ENCODE results near the gene ADGRL3. TPM values are rescaled to one million over a fixed set of nuclear protein-coding genes. Genes with fewer than 3 reads are reported as not detected.

ADGRL3 gene
- total RNA-seq, 4 donors from 2014 or later = 0.67 to 4.6 (median 1.6) TPM

GRCh38 chr4:61427099-61427817 is 227.1 kb downstream of the ADGRL3 start:
- intact Hi-C loops (cut with DNase I) = no loop called here
- no peak overlapping the region for H3K4me3 ChIP-seq (replicated peaks in 1 of 3)
- TF ChIP-seq CTCF (IDR thresholded peaks at IDR 0.05) (no peak), POLR2A (IDR thresholded peaks at IDR 0.05) (no peak)
- WGBS, 2 donors = 91 to 92% methylated on average over 11 of the region's 11 CpGs
- H3K36me3 ChIP-seq = no peaks in the 10 kb centered on the region
- H3K27me3 ChIP-seq = no peaks in the 10 kb centered on the region
- DNase-seq = no peak
- no peaks in the 10 kb centered on the region for H3K4me1 ChIP-seq
- H3K9me3 ChIP-seq = no peaks in the 10 kb centered on the region
- no peak overlapping the region for H3K27ac ChIP-seq

GRCh38 chr4:61427818-61428495 is 227.8 kb downstream of the ADGRL3 start:
- WGBS, 2 donors = 86 to 89% methylated on average over 12 of the region's 12 CpGs
- no peaks in the 10 kb centered on the region for H3K9me3 ChIP-seq
- no peak overlapping the region for H3K27ac ChIP-seq
- TF ChIP-seq CTCF (IDR thresholded peaks at IDR 0.05) (no peak), POLR2A (IDR thresholded peaks at IDR 0.05) (no peak)
- no peaks in the 10 kb centered on the region for H3K4me1 ChIP-seq
- intact Hi-C loops (cut with DNase I) = no loop called here
- no peak for DNase-seq
- H3K4me3 ChIP-seq (replicated peaks in 1 of 3) = no peak overlapping the region
- H3K27me3 ChIP-seq = no peaks in the 10 kb centered on the region
- H3K36me3 ChIP-seq = no peaks in the 10 kb centered on the region

GRCh38 chr4:61428950-61429349 is 228.8 kb downstream of the ADGRL3 start:
- H3K27ac ChIP-seq = no peak overlapping the region
- H3K4me3 ChIP-seq (replicated peaks in 1 of 3) = no peak overlapping the region
- intact Hi-C loops (cut with DNase I) = no loop called here
- no peaks in the 10 kb centered on the region for H3K9me3 ChIP-seq
- no peak for TF ChIP-seq CTCF (IDR thresholded peaks at IDR 0.05)
- no peak for TF ChIP-seq POLR2A (IDR thresholded peaks at IDR 0.05)
- H3K4me1 ChIP-seq = no peaks in the 10 kb centered on the region
- H3K36me3 ChIP-seq = no peaks in the 10 kb centered on the region
- no peaks in the 10 kb centered on the region for H3K27me3 ChIP-seq
- DNase-seq = no peak

- WGBS, 2 donors = 88 to 94% methylated on average over 5 of the region's 5 CpGs
- TF ChIP-seq CTCF (IDR thresholded peaks at IDR 0.05) = no peak
- TF ChIP-seq POLR2A (IDR thresholded peaks at IDR 0.05) = no peak
- Histone ChIP-seq H3K36me3 (no peaks in the 10 kb centered on the region), H3K4me3 (replicated peaks in 1 of 3) (no peak overlapping the region), H3K9me3 (no peaks in the 10 kb centered on the region), H3K27me3 (no peaks in the 10 kb centered on the region), H3K27ac (no peak overlapping the region), H3K4me1 (no peaks in the 10 kb centered on the region)
- intact Hi-C loops (cut with DNase I) = no loop called here
- no peak for DNase-seq
Measured at GRCh38 chr4:61431131-61431530, 231.0 kb downstream of the ADGRL3 start.

- no peaks in the 10 kb centered on the region for H3K9me3 ChIP-seq
- intact Hi-C loops (cut with DNase I) = no loop called here
- H3K4me1 ChIP-seq = no peaks in the 10 kb centered on the region
- no peaks in the 10 kb centered on the region for H3K36me3 ChIP-seq
- no peaks in the 10 kb centered on the region for H3K27me3 ChIP-seq
- no peak overlapping the region for H3K27ac ChIP-seq
- no peak overlapping the region for H3K4me3 ChIP-seq (replicated peaks in 1 of 3)
- no peak for TF ChIP-seq CTCF (IDR thresholded peaks at IDR 0.05)
- no peak for TF ChIP-seq POLR2A (IDR thresholded peaks at IDR 0.05)
- no peak for DNase-seq
Measured at GRCh38 chr4:61437923-61438322, 237.8 kb downstream of the ADGRL3 start.

All from thyroid gland (tissue), 4 donors.